Tongue (tissue), 2 donors: Measurements from ENCODE around the gene FANCM. TPM values are rescaled to one million over a fixed set of nuclear protein-coding genes. Genes with fewer than 3 reads are reported as not detected.
"Not testable (repeated sequence)": the region's sequence is repeated elsewhere in the genome, so short reads cannot be mapped to it uniquely, and the experiment has no call there.

Source experiments
- DNase-seq: peaks from one replicate; pipeline ENCODE4 v3.0.0-alpha.2; 2015
- total RNA-seq: library from RNA; depleted of rRNA; stranded (reverse); fragments of >200 nt; gene quantifications from one replicate; pipeline ENCODE4 v1.2.3, GENCODE V29; 2014

The FANCM gene
- total RNA-seq, 1 donor from 2014 or later: 12.5 TPM

- DNase-seq: no peak
Observed at GRCh38 chr14:45140661-45141187, 5.0 kb downstream of the FANCM start.

- not testable (repeated sequence) for DNase-seq
Observed at GRCh38 chr14:45142083-45142482, 6.4 kb downstream of the FANCM start.

- DNase-seq: no peak
Observed at GRCh38 chr14:45144658-45145057, 8.9 kb downstream of the FANCM start.

GRCh38 chr14:45145214-45145613 is 9.5 kb downstream of the FANCM start:
- DNase-seq: no peak

GRCh38 chr14:45149602-45150001 is 13.9 kb downstream of the FANCM start:
- no peak for DNase-seq

GRCh38 chr14:45150386-45150890 is 14.7 kb downstream of the FANCM start:
- no peak for DNase-seq

- DNase-seq: no peak
Observed at GRCh38 chr14:45156067-45156466, 20.3 kb downstream of the FANCM start.

- no peak for DNase-seq
Observed at GRCh38 chr14:45169906-45170305, 34.2 kb downstream of the FANCM start.

GRCh38 chr14:45177076-45177475 is 41.3 kb downstream of the FANCM start:
- no peak for DNase-seq

GRCh38 chr14:45181329-45181728 is 45.6 kb downstream of the FANCM start:
- DNase-seq: no peak

GRCh38 chr14:45181806-45182205 is 46.1 kb downstream of the FANCM start:
- no peak for DNase-seq

- no peak for DNase-seq
Observed at GRCh38 chr14:45185100-45185814, 49.5 kb downstream of the FANCM start.

- DNase-seq: no peak
Observed at GRCh38 chr14:45194964-45195363, 59.2 kb downstream of the FANCM start.

- no peak for DNase-seq
Observed at GRCh38 chr14:45198551-45198950, 62.8 kb downstream of the FANCM start.

GRCh38 chr14:45199230-45199629 is 63.5 kb downstream of the FANCM start:
- no peak for DNase-seq

- peak; percentile 12 for DNase-seq
Observed at GRCh38 chr14:45201905-45202304, 66.2 kb downstream of the FANCM start.

GRCh38 chr14:45204241-45204640 is 68.5 kb downstream of the FANCM start:
- DNase-seq: no peak

GRCh38 chr14:45210159-45210558 is 74.4 kb downstream of the FANCM start:
- DNase-seq: no peak

- no peak for DNase-seq
Observed at GRCh38 chr14:45211295-45211694, 75.6 kb downstream of the FANCM start.

- no peak for DNase-seq
Observed at GRCh38 chr14:45212231-45212630, 76.5 kb downstream of the FANCM start.

GRCh38 chr14:45213716-45214115 is 78.0 kb downstream of the FANCM start:
- DNase-seq: not testable (repeated sequence)

- not testable (repeated sequence) for DNase-seq
Observed at GRCh38 chr14:45214341-45214740, 78.6 kb downstream of the FANCM start.

- no peak for DNase-seq
Observed at GRCh38 chr14:45222485-45223262, 86.9 kb downstream of the FANCM start.
